Activated naive CD8-positive, alpha-beta T cell treated with anti-CD3 and anti-CD28 coated beads, Interleukin-2, amount 10 ng/mL, durations not matched to agents 7 days and 5 days (primary cell): ENCODE results near the gene PPM1E. TPM values are rescaled to one million over a fixed set of nuclear protein-coding genes. Genes with fewer than 3 reads are reported as not detected.
A peak's percentile ranks its signal among the peaks of the same experiment; 100 is the strongest.
"Not testable (repeated sequence)": the region's sequence is repeated elsewhere in the genome, so short reads cannot be mapped to it uniquely, and the experiment has no call there.

Experiments
- ATAC-seq: fragments of 150-1000 bp; cut with Tn5 transposase; one replicate; pipeline ENCODE4 v1.10.0; 2021; ENCODE audit warnings: low read depth, moderate library complexity
- POLR2A ChIA-PET: fragments of 350-600 bp; sonication (Branson Sonifier 250); formaldehyde crosslinking; loops from one replicate; lab custom pipeline; 2021; ENCODE audit warnings: antibody characterized with exemption; lab: Charles Lee
- DNase-seq: peaks from one replicate; pipeline ENCODE4 v3.0.0; 2021
- H3K27ac Mint-ChIP-seq: one replicate; pipeline ENCODE4 v1.8.0; 2022; ENCODE audit warnings: mild to moderate bottlenecking, mixed read lengths
- H3K27me3 Mint-ChIP-seq: one replicate; pipeline ENCODE4 v1.8.0; 2022; ENCODE audit warnings: mild to moderate bottlenecking, moderate library complexity, mixed read lengths
- H3K36me3 Mint-ChIP-seq: one replicate; pipeline ENCODE4 v1.8.0; 2021; ENCODE audit warnings: mild to moderate bottlenecking, mixed read lengths
- H3K4me1 Mint-ChIP-seq: one replicate; pipeline ENCODE4 v1.8.0; 2021; ENCODE audit warnings: mixed read lengths
- H3K4me3 Mint-ChIP-seq: one replicate; pipeline ENCODE4 v1.8.0; 2022; ENCODE audit warnings: mild to moderate bottlenecking, moderate library complexity, mixed read lengths
- H3K9me3 Mint-ChIP-seq: one replicate; pipeline ENCODE4 v1.8.0; 2021; ENCODE audit warnings: mixed read lengths
- total RNA-seq, 2 experiments: library from RNA; stranded (reverse); gene quantifications; one replicate each; pipeline ENCODE4 v1.2.3, GENCODE V29; 2021

The PPM1E gene
- total RNA-seq, 2 experiments from 2014 or later = not detected

- H3K27me3 Mint-ChIP-seq, POLR2A ChIA-PET, H3K27ac Mint-ChIP-seq, ATAC-seq, H3K36me3 Mint-ChIP-seq, H3K4me1 Mint-ChIP-seq, DNase-seq, H3K4me3 Mint-ChIP-seq: not testable (repeated sequence)
- peaks cover 22% of the 10 kb centered on the region for H3K9me3 Mint-ChIP-seq
These were observed 198.7 kb downstream of the PPM1E start for GRCh38 chr17:58954358-58954757.

DNA sequence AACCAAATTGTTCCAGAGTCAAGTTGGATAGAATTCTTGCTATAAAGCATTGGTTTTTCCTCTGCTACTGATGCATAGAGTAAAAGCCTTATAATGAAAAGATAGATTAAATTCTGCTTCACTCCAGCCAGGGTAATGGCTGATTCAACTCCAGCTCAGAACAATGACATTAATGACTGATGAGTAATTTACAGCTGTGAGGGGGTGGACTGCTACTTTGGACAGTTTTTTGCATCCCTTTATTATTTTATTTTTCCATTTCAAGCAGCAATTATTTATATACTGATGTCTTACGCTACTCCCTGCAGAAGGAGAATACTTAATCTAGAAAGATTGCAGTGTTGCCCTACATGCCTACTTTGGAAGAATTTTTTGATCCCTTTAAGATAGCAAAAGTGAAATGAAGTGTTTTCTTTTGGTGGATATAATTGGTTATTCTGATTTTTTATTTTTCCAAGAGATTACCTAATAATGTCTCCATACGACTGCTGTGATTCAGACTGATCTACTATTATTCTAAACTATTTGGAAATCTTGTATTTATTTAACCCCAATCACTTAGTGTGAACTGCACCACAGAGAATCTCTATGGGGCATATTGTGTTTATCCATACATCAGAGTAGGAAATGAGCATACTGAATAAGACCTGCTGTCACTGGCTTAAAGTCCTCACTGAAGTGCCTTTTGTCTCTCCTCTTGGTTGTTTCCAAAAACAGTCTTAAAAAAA lies 201.5 kb downstream of the PPM1E start:
- H3K36me3 Mint-ChIP-seq = no peaks in the 10 kb centered on the region
- DNase-seq (no peak), ATAC-seq (no peak)
- no peak overlapping the region for H3K4me3 Mint-ChIP-seq
- H3K9me3 Mint-ChIP-seq = peaks cover 7% of the 10 kb centered on the region
- no peak overlapping the region for H3K27ac Mint-ChIP-seq
- H3K27me3 Mint-ChIP-seq = no peaks in the 10 kb centered on the region
- POLR2A ChIA-PET = interaction anchor here (0.7 kb wide), 1 partner anchor 265 kb away, joined by 3 read pairs; the partner anchor contains the start of gene RAD51C
- peaks cover 7% of the 10 kb centered on the region for H3K4me1 Mint-ChIP-seq

DNA sequence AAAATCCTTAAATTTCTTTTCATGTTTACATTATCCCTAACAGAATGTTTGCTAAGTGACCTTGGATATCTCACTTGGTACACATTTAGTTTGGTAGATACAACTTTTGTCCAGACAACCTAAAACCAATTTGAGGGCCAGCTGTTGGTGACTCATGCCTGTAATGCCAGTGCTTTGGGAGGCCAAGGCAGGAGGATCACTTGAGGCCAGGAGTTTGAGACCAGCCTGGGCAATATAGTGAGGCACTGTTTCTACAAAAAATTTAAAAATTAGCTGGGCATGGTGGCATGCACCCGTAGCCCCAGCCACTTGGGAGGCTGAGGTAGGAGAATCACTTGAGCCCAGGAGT lies 202.0 kb downstream of the PPM1E start:
- not testable (repeated sequence) for H3K27me3 Mint-ChIP-seq, DNase-seq, H3K4me3 Mint-ChIP-seq, H3K27ac Mint-ChIP-seq, ATAC-seq, H3K36me3 Mint-ChIP-seq, H3K9me3 Mint-ChIP-seq, H3K4me1 Mint-ChIP-seq
- POLR2A ChIA-PET = interaction anchor here (0.6 kb wide), 1 partner anchor 191 kb away, joined by 6 read pairs; no protein-coding TSS in a partner anchor

GRCh38 chr17:58960068-58960467 lies 204.4 kb downstream of the PPM1E start:
- ATAC-seq (no peak), DNase-seq (no peak)
- Mint-ChIP-seq H3K4me1 (no peaks in the 10 kb centered on the region), H3K36me3 (no peaks in the 10 kb centered on the region), H3K4me3 (no peak overlapping the region), H3K27ac (no peak overlapping the region), H3K27me3 (no peaks in the 10 kb centered on the region), H3K9me3 (no peaks in the 10 kb centered on the region)
- POLR2A ChIA-PET = no interaction called here

- H3K9me3 Mint-ChIP-seq = no peaks in the 10 kb centered on the region
- H3K36me3 Mint-ChIP-seq = no peaks in the 10 kb centered on the region
- peaks cover 16% of the 10 kb centered on the region for H3K27me3 Mint-ChIP-seq
- ATAC-seq = no peak
- peaks cover 7% of the 10 kb centered on the region for H3K4me1 Mint-ChIP-seq
- POLR2A ChIA-PET = no interaction called here
- DNase-seq = no peak
- H3K4me3 Mint-ChIP-seq = no peak overlapping the region
- no peak overlapping the region for H3K27ac Mint-ChIP-seq
These were observed 209.6 kb downstream of the PPM1E start for GRCh38 chr17:58965221-58965620.

DNA sequence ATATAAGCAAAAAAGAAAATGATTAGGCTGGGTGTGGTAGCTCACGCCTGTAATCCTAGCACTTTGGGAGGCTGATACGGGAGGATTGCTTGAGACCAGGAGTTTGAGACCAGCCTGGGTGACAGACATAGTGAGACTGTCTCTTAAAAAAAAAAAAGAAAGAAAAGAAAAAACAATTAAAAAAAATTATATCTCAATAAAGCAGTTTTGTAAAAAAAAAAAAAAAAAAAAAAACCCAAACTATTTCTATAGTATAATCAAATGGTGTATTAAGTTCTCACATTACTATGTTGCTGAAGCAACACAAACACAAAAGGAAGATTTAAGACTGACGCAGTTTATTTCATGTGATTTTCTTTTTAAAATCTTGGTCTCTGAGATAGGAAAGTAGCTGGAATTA lies 210.6 kb downstream of the PPM1E start:
- Mint-ChIP-seq H3K4me3 (no peak overlapping the region), H3K27me3 (peaks cover 16% of the 10 kb centered on the region), H3K36me3 (no peaks in the 10 kb centered on the region), H3K4me1 (peaks cover 7% of the 10 kb centered on the region), H3K9me3 (no peaks in the 10 kb centered on the region), H3K27ac (no peak overlapping the region)
- POLR2A ChIA-PET = no interaction called here
- no peak for DNase-seq
- no peak for ATAC-seq

GRCh38 chr17:58968426-58969061 lies 212.9 kb downstream of the PPM1E start:
- Mint-ChIP-seq H3K9me3 (no peaks in the 10 kb centered on the region), H3K4me3 (no peak overlapping the region), H3K4me1 (peaks cover 7% of the 10 kb centered on the region), H3K27ac (no peak overlapping the region), H3K36me3 (no peaks in the 10 kb centered on the region), H3K27me3 (peaks cover 16% of the 10 kb centered on the region)
- DNase-seq = peak; percentile 32
- ATAC-seq = no peak
- POLR2A ChIA-PET = no interaction called here

- Mint-ChIP-seq H3K27me3 (peaks cover 16% of the 10 kb centered on the region), H3K36me3 (no peaks in the 10 kb centered on the region), H3K4me1 (peaks cover 7% of the 10 kb centered on the region), H3K4me3 (no peak overlapping the region), H3K27ac (no peak overlapping the region), H3K9me3 (no peaks in the 10 kb centered on the region)
- ATAC-seq (no peak), DNase-seq (no peak)
- POLR2A ChIA-PET = interaction anchor here (1.1 kb wide), 1 partner anchor 337 kb away, joined by 3 read pairs; no protein-coding TSS in a partner anchor
These were observed 213.5 kb downstream of the PPM1E start for GRCh38 chr17:58969156-58969555.

- H3K9me3 Mint-ChIP-seq = no peaks in the 10 kb centered on the region
- ATAC-seq = no peak
- no peak for DNase-seq
- no peak overlapping the region for H3K4me3 Mint-ChIP-seq
- POLR2A ChIA-PET = interaction anchor here (1.1 kb wide), 1 partner anchor 338 kb away, joined by 3 read pairs; no protein-coding TSS in a partner anchor
- no peaks in the 10 kb centered on the region for H3K36me3 Mint-ChIP-seq
- peaks cover 7% of the 10 kb centered on the region for H3K4me1 Mint-ChIP-seq
- peaks cover 16% of the 10 kb centered on the region for H3K27me3 Mint-ChIP-seq
- H3K27ac Mint-ChIP-seq = no peak overlapping the region
These were observed 214.0 kb downstream of the PPM1E start for GRCh38 chr17:58969612-58970011.

DNA sequence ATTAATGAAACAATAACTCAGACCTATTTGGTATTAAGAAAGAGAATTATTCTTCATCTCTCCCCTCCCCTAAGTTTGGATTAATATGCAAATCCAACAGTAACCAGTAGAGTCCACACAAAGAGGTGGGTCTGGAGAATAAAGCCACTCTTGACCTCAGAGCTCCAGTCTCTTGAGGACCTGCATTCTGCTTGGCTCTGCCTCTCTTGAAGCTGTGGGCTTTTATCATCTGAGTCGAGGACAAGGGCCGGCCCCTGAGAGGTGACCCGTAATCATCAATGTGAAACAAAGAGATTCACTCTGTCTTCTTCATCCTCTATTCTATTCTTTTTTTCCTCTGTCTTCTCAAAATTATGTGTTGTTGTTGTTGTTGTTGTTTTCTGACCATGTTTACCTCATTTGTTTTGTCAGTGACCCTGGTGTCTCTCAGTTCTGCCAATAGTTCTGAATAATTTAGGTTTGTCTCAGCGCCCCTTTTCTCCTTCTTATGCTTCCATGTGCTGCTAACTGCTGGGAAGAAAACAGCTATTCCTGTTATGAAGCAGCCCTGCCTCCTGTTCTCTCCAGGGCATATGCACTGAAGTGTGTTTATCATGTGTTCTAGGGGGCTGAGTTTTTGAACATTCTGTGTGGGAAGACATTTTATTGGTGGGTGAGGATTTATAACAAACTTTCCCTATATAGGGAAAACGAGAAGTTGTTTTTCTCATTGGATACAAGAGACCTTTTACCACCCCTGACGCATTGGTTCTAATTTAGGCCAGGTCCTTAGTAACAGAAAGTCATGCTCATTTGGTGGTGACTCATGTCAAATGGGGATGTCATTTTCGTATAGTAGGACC lies 215.2 kb downstream of the PPM1E start:
- POLR2A ChIA-PET = no interaction called here
- no peak for ATAC-seq
- H3K4me1 Mint-ChIP-seq = peaks cover 8% of the 10 kb centered on the region
- H3K36me3 Mint-ChIP-seq = no peaks in the 10 kb centered on the region
- no peak overlapping the region for H3K27ac Mint-ChIP-seq
- no peak for DNase-seq
- H3K4me3 Mint-ChIP-seq = no peak overlapping the region
- H3K27me3 Mint-ChIP-seq = peaks cover 13% of the 10 kb centered on the region
- no peaks in the 10 kb centered on the region for H3K9me3 Mint-ChIP-seq

DNA sequence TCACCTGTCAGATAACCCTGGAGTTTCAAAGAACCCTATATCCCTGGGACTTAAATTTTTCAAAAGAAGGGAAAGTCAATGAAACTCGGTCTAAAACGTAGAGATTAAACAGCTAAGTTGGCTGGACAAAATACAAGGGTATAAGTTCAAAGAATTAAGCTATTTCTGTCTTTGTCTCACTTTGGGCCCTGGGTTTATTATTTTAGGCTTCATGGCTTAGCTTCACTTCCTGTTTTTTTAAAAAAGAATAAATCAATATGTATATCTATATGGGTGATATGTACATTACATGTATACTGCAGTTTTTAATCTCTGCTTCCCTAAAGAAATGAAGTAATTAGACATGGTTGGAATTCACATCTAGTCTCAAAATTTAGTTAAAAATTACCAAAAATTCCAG lies 218.7 kb downstream of the PPM1E start:
- POLR2A ChIA-PET = no interaction called here

DNA sequence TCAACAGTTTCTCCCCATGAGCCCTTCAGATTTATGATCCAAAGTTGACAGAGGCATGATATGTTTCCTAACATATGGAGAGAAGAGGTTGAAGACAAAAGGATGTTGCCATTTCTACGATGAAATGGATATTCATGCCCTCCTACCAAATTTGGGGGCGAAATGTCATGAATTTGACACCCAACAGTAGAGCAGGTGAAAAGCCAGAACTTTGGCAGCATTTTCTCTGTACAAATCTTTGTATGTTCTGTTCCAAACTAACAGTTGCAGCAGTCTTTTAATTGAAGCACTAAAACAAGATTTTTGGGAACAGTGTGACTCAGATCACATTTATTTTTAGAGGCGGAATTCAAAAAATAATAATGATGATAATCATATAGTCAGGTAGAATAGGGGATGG lies 220.9 kb downstream of the PPM1E start:
- Mint-ChIP-seq H3K27ac (no peak overlapping the region), H3K9me3 (no peaks in the 10 kb centered on the region), H3K4me1 (peaks cover 3% of the 10 kb centered on the region), H3K4me3 (no peak overlapping the region), H3K27me3 (no peaks in the 10 kb centered on the region), H3K36me3 (peaks cover 1% of the 10 kb centered on the region)
- ATAC-seq = no peak
- POLR2A ChIA-PET = no interaction called here
- no peak for DNase-seq

More for the DNA sequence above, 218.7 kb downstream of the PPM1E start:
- Mint-ChIP-seq H3K4me1 (peaks cover 3% of the 10 kb centered on the region), H3K4me3 (no peak overlapping the region), H3K27ac (no peak overlapping the region), H3K36me3 (no peaks in the 10 kb centered on the region), H3K9me3 (no peaks in the 10 kb centered on the region), H3K27me3 (no peaks in the 10 kb centered on the region)
- ATAC-seq (no peak), DNase-seq (no peak)

GRCh38 chr17:58980706-58981481 lies 225.2 kb downstream of the PPM1E start:
- H3K9me3 Mint-ChIP-seq = no peaks in the 10 kb centered on the region
- no peak for ATAC-seq
- DNase-seq = no peak
- peaks cover 1% of the 10 kb centered on the region for H3K4me1 Mint-ChIP-seq
- peaks cover 1% of the 10 kb centered on the region for H3K36me3 Mint-ChIP-seq
- no peaks in the 10 kb centered on the region for H3K27me3 Mint-ChIP-seq
- H3K4me3 Mint-ChIP-seq = no peak overlapping the region
- no peak overlapping the region for H3K27ac Mint-ChIP-seq
- POLR2A ChIA-PET = no interaction called here
